Esophagus squamous epithelium (tissue), 5 donors: Measurements from ENCODE around the gene GABPB2. TPM values are rescaled to one million over a fixed set of nuclear protein-coding genes. Genes with fewer than 3 reads are reported as not detected.

ENCODE experiments used
- DNase-seq: peaks from one replicate; lab custom pipeline; 2025; lab: John Stamatoyannopoulos, UW
- H3K27ac ChIP-seq, 4 donors: fragments of 200-600 bp; sonication (generic); one replicate each; pipeline ENCODE4 v1.5.1; 2016 to 2019; ENCODE audit warnings: mild to moderate bottlenecking in 1 of 4
- H3K27me3 ChIP-seq, 4 donors: fragments of 200-600 bp; sonication (generic); 1 replicate in 3 of 4; 2 replicates in 1 of 4; pipeline versions ENCODE4 v1.5.1 to v1.6.0; 2017 to 2021; ENCODE audit warnings: antibody characterized with exemption in 1 of 4
- H3K36me3 ChIP-seq, 3 donors: fragments of 200-600 bp; sonication (generic); one replicate each; pipeline ENCODE4 v1.5.1; 2016 to 2019
- H3K4me1 ChIP-seq, 3 donors: fragments of 200-600 bp; sonication (generic); one replicate each; pipeline ENCODE4 v1.5.1; 2017 to 2019
- H3K4me3 ChIP-seq, 4 donors: fragments of 200-600 bp; sonication (generic); 1 replicate in 3 of 4; 2 replicates in 1 of 4; pipeline ENCODE4 v1.5.1; 2016 to 2019; ENCODE audit warnings: mild to moderate bottlenecking in 2 of 4, moderate library complexity in 1 of 4
- H3K9me3 ChIP-seq, 3 donors: fragments of 200-600 bp; sonication (generic); one replicate each; pipeline ENCODE4 v1.5.1; 2016 to 2019
- POLR2A ChIP-seq, 4 donors: fragments of 450-650 bp; IDR thresholded peaks; one replicate each; pipeline ENCODE4 v1.6.1; 2017; ENCODE audit warnings: antibody characterized with exemption in 4 of 4, mild to moderate bottlenecking in 4 of 4, moderate library complexity in 3 of 4
- WGBS, 2 donors: methylation state at CpG; one replicate each; pipeline ENCODE4 v1.1.5; 2018; 5-methylcytosine and 5-hydroxymethylcytosine counted together
- intact Hi-C: fragments of 100-400 bp; cut with DNase I; formaldehyde crosslinking; loops from one replicate; pipeline ENCODE4 v1.15.0; 2022
- total RNA-seq, 4 donors: library from RNA; depleted of rRNA; stranded (reverse); fragments of >200 nt; gene quantifications; one replicate each; pipeline ENCODE4 v1.1.0, GENCODE V29; 2016
- TF ChIP-seq, protein P1 (sequence below), 6 experiments: fragments of 450-650 bp in 4 of 6; fragments of 200-600 bp in 2 of 6; sonication (generic) in 2 of 6; IDR thresholded peaks; one replicate each; pipeline ENCODE4 v1.5.1; 2016 to 2019; ENCODE audit warnings: antibody characterized with exemption in 6 of 6, mild to moderate bottlenecking in 4 of 6, moderate library complexity in 4 of 6
- donor health status: DM: yes; HTN: yes; CAD: no.

The GABPB2 gene
- total RNA-seq, 4 donors from 2014 or later: 7.1 to 15.8 (median 11.0) TPM

- Histone ChIP-seq H3K27ac (peak overlapping the region in 2 of 4 donors; percentile 99), H3K27me3 (no peaks in the 10 kb centered on the region), H3K36me3 (peaks cover 0 to 19% (median 0%) of the 10 kb centered on the region in 3 donors), H3K4me1 (peaks cover 21 to 44% (median 31%) of the 10 kb centered on the region in 3 donors), H3K4me3 (peak overlapping the region; percentile 83 to 99 (median 96)), H3K9me3 (no peaks in the 10 kb centered on the region)
- DNase-seq: no peak
- 56% methylated on average over 3 to 4 of the region's 4 CpGs for whole genome bisulfite sequencing, 2 donors
- intact Hi-C loops: no loop called here
- TF ChIP-seq, protein P1, sequence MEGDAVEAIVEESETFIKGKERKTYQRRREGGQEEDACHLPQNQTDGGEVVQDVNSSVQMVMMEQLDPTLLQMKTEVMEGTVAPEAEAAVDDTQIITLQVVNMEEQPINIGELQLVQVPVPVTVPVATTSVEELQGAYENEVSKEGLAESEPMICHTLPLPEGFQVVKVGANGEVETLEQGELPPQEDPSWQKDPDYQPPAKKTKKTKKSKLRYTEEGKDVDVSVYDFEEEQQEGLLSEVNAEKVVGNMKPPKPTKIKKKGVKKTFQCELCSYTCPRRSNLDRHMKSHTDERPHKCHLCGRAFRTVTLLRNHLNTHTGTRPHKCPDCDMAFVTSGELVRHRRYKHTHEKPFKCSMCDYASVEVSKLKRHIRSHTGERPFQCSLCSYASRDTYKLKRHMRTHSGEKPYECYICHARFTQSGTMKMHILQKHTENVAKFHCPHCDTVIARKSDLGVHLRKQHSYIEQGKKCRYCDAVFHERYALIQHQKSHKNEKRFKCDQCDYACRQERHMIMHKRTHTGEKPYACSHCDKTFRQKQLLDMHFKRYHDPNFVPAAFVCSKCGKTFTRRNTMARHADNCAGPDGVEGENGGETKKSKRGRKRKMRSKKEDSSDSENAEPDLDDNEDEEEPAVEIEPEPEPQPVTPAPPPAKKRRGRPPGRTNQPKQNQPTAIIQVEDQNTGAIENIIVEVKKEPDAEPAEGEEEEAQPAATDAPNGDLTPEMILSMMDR (IDR thresholded peaks at IDR 0.05): no peak
- no peak for TF ChIP-seq POLR2A (IDR thresholded peaks at IDR 0.05)
Measured at GRCh38 chr1:151060657-151061421, 9.7 kb upstream of the GABPB2 start.

DNA sequence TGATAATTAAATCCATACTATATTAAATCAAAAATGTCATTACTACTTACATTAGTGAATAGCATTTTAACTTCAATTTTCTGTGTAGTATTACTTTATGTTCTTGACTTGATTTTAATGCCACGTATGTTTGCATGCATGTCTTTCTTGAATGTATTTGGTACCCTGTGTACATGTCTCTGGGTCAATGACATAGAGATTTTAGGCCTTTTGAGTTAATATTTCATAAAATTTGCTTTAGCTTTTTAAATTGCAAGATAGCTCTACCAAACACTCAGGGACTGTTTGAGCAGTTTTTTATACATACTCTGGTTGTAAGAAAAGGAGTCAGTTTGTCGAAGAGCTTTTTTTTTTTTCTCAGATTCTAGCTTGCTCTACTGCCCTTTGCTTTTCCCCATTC, 8.9 kb upstream of the GABPB2 start:
- Histone ChIP-seq H3K4me1 (peaks cover 13 to 35% (median 23%) of the 10 kb centered on the region in 3 donors), H3K9me3 (no peaks in the 10 kb centered on the region), H3K27ac (no peak overlapping the region), H3K27me3 (no peaks in the 10 kb centered on the region), H3K4me3 (no peak overlapping the region), H3K36me3 (peaks cover 0 to 11% (median 0%) of the 10 kb centered on the region in 3 donors)
- DNase-seq: no peak
- intact Hi-C loops: no loop called here
- no peak for TF ChIP-seq POLR2A (IDR thresholded peaks at IDR 0.05)
- TF ChIP-seq, protein P1 (IDR thresholded peaks at IDR 0.05): no peak
- WGBS, 2 donors: 69 to 80% methylated on average over 2 of the region's 2 CpGs

DNA sequence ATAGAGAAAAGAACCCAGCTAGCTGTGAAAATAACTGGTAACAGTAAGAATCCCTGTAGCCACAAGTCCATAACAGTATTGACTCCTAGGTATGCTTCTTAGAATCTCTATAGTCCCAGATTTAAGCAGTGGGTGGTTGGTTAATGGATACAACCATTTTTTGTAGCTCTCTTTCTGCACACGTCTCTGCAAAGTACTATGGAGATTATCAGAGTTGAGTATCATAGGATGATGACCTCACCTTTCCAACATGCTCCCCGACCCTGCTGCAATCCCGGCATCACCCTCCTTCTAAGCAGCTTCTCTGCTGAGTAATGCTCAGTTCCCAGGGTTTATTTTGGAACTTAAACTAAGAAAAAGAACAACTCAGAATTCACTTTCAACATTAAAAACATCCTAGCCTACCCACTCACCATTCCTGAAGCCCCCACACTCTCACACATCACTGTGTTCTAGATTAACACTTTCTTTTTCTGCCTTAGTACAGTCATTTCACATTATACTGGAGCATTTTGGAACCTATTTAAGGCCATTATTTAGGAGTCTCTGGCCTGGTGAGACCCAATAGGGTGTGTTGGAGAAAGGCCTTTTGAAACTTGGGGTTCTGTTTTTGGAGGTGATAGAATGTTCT, 7.7 kb upstream of the GABPB2 start:
- DNase-seq: no peak
- no peak for TF ChIP-seq POLR2A (IDR thresholded peaks at IDR 0.05)
- TF ChIP-seq, protein P1 (IDR thresholded peaks at IDR 0.05): no peak
- 63 to 94% methylated on average over 2 to 3 of the region's 3 CpGs for WGBS, 2 donors
- Histone ChIP-seq H3K4me3 (no peak overlapping the region), H3K36me3 (no peaks in the 10 kb centered on the region), H3K27me3 (no peaks in the 10 kb centered on the region), H3K27ac (no peak overlapping the region), H3K9me3 (no peaks in the 10 kb centered on the region), H3K4me1 (peaks cover 4 to 24% (median 11%) of the 10 kb centered on the region in 3 donors)
- intact Hi-C loops: no loop called here

DNA sequence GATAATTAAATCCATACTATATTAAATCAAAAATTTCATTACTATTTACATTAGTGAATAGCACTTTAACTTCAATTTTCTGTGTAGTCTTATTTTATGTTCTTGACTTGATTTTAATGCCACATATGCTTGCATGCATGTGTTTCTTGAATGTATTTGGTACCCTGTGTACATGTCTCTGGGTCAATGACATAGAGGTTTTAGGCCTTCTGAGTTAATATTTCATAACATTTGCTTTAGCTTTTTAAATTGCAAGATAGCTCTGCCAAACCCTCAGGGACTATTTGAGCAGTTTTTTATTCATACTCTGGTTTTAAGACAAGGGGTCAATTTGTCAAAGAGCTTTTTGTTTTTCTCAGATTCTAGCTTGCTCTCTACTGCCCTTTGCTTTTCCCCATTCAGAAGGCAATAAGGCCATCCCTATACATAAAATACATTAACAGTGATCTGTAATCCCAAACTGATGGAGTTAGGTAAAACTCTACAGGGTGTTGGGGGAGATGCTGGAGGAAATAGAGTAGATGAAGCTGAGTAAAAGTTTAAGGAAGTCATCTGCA, 5.4 kb upstream of the GABPB2 start:
- Histone ChIP-seq H3K36me3 (no peaks in the 10 kb centered on the region), H3K27ac (no peak overlapping the region), H3K4me3 (no peak overlapping the region), H3K27me3 (no peaks in the 10 kb centered on the region), H3K9me3 (no peaks in the 10 kb centered on the region), H3K4me1 (peaks cover 0 to 22% (median 11%) of the 10 kb centered on the region in 3 donors)
- no peak for DNase-seq
- intact Hi-C loops: no loop called here
- no peak for TF ChIP-seq POLR2A (IDR thresholded peaks at IDR 0.05)
- TF ChIP-seq, protein P1 (IDR thresholded peaks at IDR 0.05): no peak

- Histone ChIP-seq H3K27ac (no peak overlapping the region), H3K4me1 (peaks cover 8 to 22% (median 15%) of the 10 kb centered on the region in 3 donors), H3K27me3 (no peaks in the 10 kb centered on the region), H3K4me3 (no peak overlapping the region), H3K9me3 (no peaks in the 10 kb centered on the region), H3K36me3 (no peaks in the 10 kb centered on the region)
- DNase-seq: no peak
- intact Hi-C loops: no loop called here
- 92 to 94% methylated on average over 1 to 4 of the region's 4 CpGs for WGBS, 2 donors
- TF ChIP-seq, protein P1 (IDR thresholded peaks at IDR 0.05): no peak
- TF ChIP-seq POLR2A (IDR thresholded peaks at IDR 0.05): no peak
Measured at GRCh38 chr1:151067185-151067584, 3.4 kb upstream of the GABPB2 start.
